ENCODE measurements around the gene ARMC6.

Gene ARMC6

DNA sequence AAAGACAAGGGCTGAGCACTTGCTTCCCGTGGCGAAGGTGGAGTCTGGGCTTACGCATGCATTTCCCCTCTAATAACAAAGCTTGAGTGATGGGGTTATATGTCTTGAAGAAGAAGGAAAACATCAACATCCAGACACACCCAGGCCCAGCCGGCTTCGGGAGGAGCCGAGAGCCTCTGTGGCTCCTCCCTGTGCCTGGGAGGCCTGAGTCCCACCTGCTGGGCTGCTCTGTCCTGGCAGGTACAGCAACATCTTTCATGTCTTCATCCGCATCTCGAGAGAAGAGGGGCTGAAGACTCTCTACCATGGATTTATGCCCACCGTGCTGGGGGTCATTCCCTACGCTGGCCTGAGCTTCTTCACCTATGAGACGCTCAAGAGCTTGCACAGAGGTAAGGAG lies 74.3 kb downstream of the ARMC6 start:
- DNase-seq (ENCODE audit: low spot score): no peak
